ENCODE results near the gene HPS1.

HPS1 gene

GRCh38 chr10:98431016-98431415, 15.7 kb downstream of the HPS1 start:
- DNase-seq = no peak

- DNase-seq = no peak
Observed at GRCh38 chr10:98430427-98430826, 16.3 kb downstream of the HPS1 start.

GRCh38 chr10:98429320-98430072, 17.2 kb downstream of the HPS1 start:
- no peak for DNase-seq

- no peak for DNase-seq
Observed at GRCh38 chr10:98427011-98427515, 19.7 kb downstream of the HPS1 start.

GRCh38 chr10:98425511-98426352, 21.0 kb downstream of the HPS1 start:
- DNase-seq = peak; percentile 37 to 48

GRCh38 chr10:98424295-98425254, 22.2 kb downstream of the HPS1 start:
- DNase-seq = no peak

GRCh38 chr10:98423691-98424120, 23.0 kb downstream of the HPS1 start:
- DNase-seq = no peak

GRCh38 chr10:98422182-98422581, 24.6 kb downstream of the HPS1 start:
- no peak for DNase-seq

- no peak for DNase-seq
Observed at GRCh38 chr10:98420786-98421185, 25.9 kb downstream of the HPS1 start.

GRCh38 chr10:98419469-98420261, 27.1 kb downstream of the HPS1 start:
- DNase-seq = no peak

GRCh38 chr10:98418665-98419468, 27.9 kb downstream of the HPS1 start:
- DNase-seq = no peak

GRCh38 chr10:98417973-98418664, 28.6 kb downstream of the HPS1 start:
- no peak for DNase-seq

- no peak for DNase-seq
Observed at GRCh38 chr10:98417481-98417959, 29.2 kb downstream of the HPS1 start.

- DNase-seq = no peak
Observed at GRCh38 chr10:98416606-98417388, 29.9 kb downstream of the HPS1 start.

- DNase-seq = no peak
Observed at GRCh38 chr10:98415731-98416119, 31.0 kb downstream of the HPS1 start.

- peak; percentile 83 to 87 for DNase-seq
Observed at GRCh38 chr10:98414932-98415730, 31.6 kb downstream of the HPS1 start, which contains the start of gene PYROXD2. PYROXD2 (minus strand) TSS chr10:98415182; CDS start chr10:98415135, 47 bp downstream.

- no peak for DNase-seq
Observed at GRCh38 chr10:98414578-98414931, 32.2 kb downstream of the HPS1 start.

- no peak for DNase-seq
Observed at GRCh38 chr10:98411768-98412167, 35.0 kb downstream of the HPS1 start.

Data from AML-193 (cell line).